GM21737 (cell line): ENCODE data around the gene CLASP1.
A peak's percentile ranks its signal among the peaks of the same experiment; 100 is the strongest.
"Not testable (repeated sequence)": the region's sequence is repeated elsewhere in the genome, so short reads cannot be mapped to it uniquely, and the experiment has no call there.

Experiments
- ATAC-seq: cut with Tn5 transposase; IDR thresholded peaks from one replicate; pipeline ENCODE4 v1.9.1; 2021; ENCODE audit warnings: mild to moderate bottlenecking, moderate library complexity; ENCODE audit not compliant: unreplicated experiment

Gene CLASP1

DNA sequence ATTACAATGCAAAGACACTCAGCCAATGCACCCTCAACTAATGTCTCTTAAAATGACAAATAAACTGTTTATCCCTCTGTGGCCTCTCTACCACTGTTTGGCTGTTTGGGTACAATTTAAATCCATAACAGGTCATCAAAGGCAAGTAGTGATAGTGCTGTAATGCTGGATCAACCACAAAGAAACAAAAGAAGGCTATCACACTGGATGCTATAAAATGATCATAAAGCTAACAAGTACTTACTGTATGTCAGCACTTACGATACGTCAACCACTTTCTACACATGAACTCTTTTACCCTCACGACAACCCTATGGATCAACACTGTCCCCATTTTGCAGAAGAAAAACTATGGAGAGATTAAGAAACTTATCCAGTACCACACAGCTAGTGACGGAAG, 64.5 kb downstream of the CLASP1 start:
- no peak for ATAC-seq

- ATAC-seq = no peak
These were observed 65.7 kb downstream of the CLASP1 start for GRCh38 chr2:121583555-121583954.

DNA sequence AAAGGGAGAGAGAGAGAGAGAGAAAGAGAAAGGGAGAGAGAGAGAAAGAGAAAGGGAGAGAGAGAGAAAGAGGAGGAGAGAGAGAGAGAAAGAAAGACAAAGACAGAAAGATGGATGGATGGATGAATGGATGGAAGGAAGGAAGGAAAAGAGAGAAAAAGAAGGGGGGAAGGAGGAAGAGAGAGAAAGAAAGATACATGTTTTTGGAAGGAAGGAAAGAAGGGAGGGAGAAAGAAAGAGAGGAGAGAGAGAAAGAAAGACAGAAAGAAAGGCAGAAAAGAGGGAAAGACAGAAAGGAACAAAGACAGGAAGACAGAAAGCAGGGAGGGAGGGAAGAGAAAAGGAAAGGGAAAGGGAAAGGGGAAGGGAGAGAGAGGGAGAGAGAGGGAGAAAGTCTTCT, 67.0 kb downstream of the CLASP1 start:
- ATAC-seq = no peak

DNA sequence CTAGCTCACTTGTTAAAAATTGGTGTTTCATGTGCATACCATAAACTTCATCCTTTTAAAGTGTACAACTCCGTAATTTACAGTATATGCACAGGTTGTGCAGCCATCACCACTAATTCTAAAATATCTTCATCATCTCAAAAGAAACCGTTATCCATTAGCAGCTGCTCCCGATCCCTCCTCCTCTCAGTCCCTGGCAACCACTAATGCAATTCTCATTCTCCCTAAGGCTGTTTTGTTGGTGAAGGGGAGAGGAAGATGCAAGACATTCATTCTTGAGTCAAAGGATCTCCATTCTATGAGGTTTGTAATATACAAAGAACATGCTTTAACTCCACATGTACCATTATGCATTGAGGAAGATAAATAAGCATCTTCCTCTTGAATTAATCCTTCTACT, 70.0 kb downstream of the CLASP1 start:
- no peak for ATAC-seq

DNA sequence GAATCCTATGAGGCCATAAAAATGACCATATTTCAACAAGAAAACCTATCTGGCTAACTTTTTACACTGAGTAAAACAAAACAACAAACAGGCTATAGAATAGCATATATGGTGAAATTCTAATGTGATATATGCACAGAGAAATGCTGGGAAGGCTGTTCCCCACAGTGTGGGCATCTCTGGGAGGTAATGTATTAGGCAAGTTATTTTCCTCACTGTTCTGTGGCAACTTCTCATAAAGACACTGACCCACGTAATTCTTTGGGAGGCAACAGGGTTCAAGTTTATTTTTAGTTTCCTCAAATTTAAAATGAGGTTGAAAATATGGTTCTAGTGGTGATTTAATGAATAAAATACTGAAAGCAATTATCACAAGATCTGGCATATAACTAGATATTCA, 71.9 kb downstream of the CLASP1 start:
- no peak for ATAC-seq

- ATAC-seq = no peak
These were observed 73.0 kb downstream of the CLASP1 start for GRCh38 chr2:121576263-121576662.

DNA sequence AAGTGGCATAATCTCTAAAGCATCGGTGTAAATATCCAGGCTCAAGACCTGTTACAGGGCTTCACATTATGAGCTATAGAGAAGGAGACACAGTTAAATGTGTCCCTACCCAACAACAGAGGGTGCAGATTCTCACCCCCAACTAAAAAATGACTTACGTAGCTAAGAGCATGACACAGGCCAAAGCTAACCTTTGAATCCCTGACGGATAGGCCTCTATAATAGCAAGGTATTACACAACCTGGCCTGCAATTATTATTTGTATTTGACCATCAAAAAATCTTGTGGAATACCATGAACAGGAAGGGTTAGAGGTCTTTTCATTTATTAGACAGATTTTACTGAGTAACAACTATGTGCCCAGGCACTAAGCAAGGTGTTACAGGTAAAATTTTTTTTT, 73.5 kb downstream of the CLASP1 start:
- ATAC-seq = no peak

DNA sequence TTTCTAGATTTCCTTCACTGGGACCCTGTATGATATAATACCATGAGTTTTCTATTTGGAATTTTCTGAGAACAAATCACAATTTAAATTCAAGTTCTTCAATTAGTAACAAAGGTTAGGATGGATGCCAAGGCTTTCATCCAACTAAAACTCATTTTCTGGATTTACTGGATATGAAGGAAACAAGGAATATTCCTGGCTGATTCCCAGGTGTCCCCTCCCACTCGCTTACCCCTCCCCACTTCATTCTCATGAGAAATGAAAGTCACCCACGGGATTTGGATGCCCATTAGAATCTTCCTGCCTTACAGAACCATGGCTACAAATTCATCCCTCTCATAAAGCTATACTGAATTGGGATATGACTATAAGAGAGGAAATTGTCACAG, 78.6 kb downstream of the CLASP1 start:
- no peak for ATAC-seq

GRCh38 chr2:121570036-121570666, 79.1 kb downstream of the CLASP1 start:
- no peak for ATAC-seq

GRCh38 chr2:121567957-121568409, 81.3 kb downstream of the CLASP1 start:
- ATAC-seq = no peak

GRCh38 chr2:121567452-121567851, 81.8 kb downstream of the CLASP1 start:
- no peak for ATAC-seq

- no peak for ATAC-seq
These were observed 83.6 kb downstream of the CLASP1 start for GRCh38 chr2:121565389-121566250.

- no peak for ATAC-seq
These were observed 84.4 kb downstream of the CLASP1 start for GRCh38 chr2:121564905-121565304.

- ATAC-seq = not testable (repeated sequence)
These were observed 85.5 kb downstream of the CLASP1 start for GRCh38 chr2:121563754-121564153.

DNA sequence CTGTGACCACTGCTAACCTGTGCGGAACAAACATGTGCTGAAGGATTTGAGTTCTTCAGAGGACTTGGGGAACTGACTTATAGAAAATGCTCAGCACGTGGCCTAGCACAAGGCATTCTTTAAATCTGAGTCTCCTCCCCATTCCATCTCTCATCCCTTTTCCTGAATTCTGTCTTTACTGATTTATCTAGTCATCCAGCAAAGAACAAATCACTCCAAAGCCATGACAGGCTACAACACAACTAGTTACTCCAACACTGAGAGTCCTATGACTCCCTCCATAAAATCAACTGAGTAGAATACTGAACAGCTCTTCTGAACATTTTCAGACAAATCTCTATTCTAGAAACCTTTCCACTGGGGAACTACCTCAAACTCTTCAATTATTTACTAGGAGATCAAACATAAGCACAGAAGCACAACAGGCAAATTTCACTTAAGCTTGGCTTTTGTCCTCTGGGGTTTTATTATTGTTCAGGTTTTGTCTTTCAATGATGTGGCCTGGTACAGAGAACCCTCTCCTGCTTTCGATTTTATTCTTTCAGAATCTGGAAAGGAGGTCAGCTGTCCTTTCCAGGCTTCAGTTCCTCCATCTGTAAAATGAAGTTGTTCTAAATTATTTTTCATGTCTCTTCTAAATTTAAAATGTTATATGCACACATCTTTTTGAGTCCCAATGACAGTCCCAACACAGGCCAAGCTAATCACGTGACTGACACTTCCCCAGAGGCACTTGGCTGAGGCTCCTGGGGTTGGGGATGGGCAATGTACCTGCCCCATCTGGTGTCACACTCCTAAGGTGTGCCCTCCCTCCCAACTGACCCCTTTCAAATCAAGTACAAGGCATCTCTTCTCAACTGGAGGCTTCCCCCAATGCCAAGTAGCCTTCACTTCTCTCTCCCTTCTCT, 86.7 kb downstream of the CLASP1 start:
- ATAC-seq = peak; percentile 59

GRCh38 chr2:121561617-121562268, 87.5 kb downstream of the CLASP1 start:
- ATAC-seq = no peak

GRCh38 chr2:121558329-121558728, 90.9 kb downstream of the CLASP1 start:
- ATAC-seq = peak; percentile 39

- no peak for ATAC-seq
These were observed 94.3 kb downstream of the CLASP1 start for GRCh38 chr2:121555008-121555407.

DNA sequence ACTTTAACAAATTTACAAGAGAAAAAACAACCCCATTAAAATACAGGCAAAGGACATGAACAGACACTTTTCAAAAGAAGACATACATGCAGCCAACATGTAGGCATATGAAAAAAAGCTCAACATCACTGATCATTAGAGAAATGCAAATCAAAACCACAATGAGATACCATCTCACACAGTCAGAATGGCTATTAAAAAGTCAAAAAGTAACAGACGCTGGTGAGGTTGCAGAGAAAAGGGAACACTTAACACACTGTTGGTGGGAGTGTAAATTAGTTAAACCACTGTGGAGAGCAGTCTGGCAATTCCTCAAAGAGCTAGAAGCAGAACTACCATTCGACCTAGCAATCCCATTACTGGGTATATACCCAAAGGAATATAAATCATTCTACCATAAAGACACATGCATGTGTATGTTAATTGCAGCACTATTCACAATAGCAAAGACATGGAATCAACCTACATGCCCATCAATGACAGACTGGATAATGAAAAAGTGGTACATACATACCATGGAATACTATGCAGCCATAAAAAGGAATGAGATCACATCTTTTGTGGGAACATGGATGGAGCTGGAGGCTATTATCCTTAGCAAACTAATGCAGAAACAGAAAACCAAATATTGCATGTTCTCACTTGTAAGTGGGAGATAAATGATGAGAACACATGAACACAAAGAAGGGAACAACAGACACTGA, 96.6 kb downstream of the CLASP1 start:
- peak; percentile 61 for ATAC-seq

GRCh38 chr2:121550669-121551068, 98.6 kb downstream of the CLASP1 start:
- no peak for ATAC-seq
